Neural cell (in vitro differentiated cells): ENCODE data around the gene INTS11. TPM values are rescaled to one million over a fixed set of nuclear protein-coding genes. Genes with fewer than 3 reads are reported as not detected.

Source experiments
- H2AFZ ChIP-seq: fragments of 200-600, 300-800 bp; sonication (generic), shearing (Covaris generic); 2 replicates; pipeline ENCODE4 v1.6.0; 2014; ENCODE audit warnings: low read depth, mild to moderate bottlenecking, antibody characterized with exemption, low read length, moderate library complexity
- H3F3A ChIP-seq: fragments of 200-600 bp; shearing (Covaris generic); 2 replicates; pipeline ENCODE4 v1.6.1; 2016; ENCODE audit warnings: mild to moderate bottlenecking, moderate library complexity, mixed read lengths, antibody characterized with exemption, low read length; ENCODE audit not compliant: insufficient read depth, poor library complexity, severe bottlenecking
- H3K27ac ChIP-seq: fragments of 200-600, 300-800 bp; sonication (generic), shearing (Covaris generic); 2 replicates; pipeline ENCODE4 v1.5.1; 2014; ENCODE audit warnings: mild to moderate bottlenecking, low read length, moderate library complexity
- H3K27me3 ChIP-seq: fragments of 300-800, 200-600 bp; sonication (generic), shearing (Covaris generic); 2 replicates; pipeline ENCODE4 v1.6.0; 2014; ENCODE audit warnings: mild to moderate bottlenecking, low read depth, low read length, moderate library complexity; ENCODE audit not compliant: insufficient read depth
- H3K36me3 ChIP-seq: fragments of 300-800, 200-600 bp; sonication (generic), shearing (Covaris generic); 2 replicates; pipeline ENCODE4 v1.5.1; 2014; ENCODE audit warnings: mild to moderate bottlenecking, antibody characterized with exemption, low read length, moderate library complexity; ENCODE audit not compliant: insufficient read depth
- H3K4me2 ChIP-seq: fragments of 300-800, 200-600 bp; sonication (generic), shearing (Covaris generic); 2 replicates; pipeline ENCODE4 v1.6.0; 2014; ENCODE audit warnings: mild to moderate bottlenecking, low read length
- H3K4me3 ChIP-seq: fragments of 300-800, 200-600 bp; sonication (generic), shearing (Covaris generic); 2 replicates; pipeline ENCODE4 v1.5.1; 2014; ENCODE audit warnings: mild to moderate bottlenecking, low read length, moderate library complexity
- H3K79me2 ChIP-seq: fragments of 200-600 bp; shearing (Covaris generic); replicated peaks from 2 replicates; pipeline ENCODE4 v1.6.0; 2014; ENCODE audit warnings: mild to moderate bottlenecking, low read length, moderate library complexity; ENCODE audit not compliant: insufficient read depth
- H3K9ac ChIP-seq: fragments of 300-800, 200-600 bp; sonication (generic), shearing (Covaris generic); 2 replicates; pipeline ENCODE4 v1.6.1; 2016; ENCODE audit warnings: mild to moderate bottlenecking, low read length, mixed read lengths
- H3K9me2 ChIP-seq: fragments of 200-600 bp; shearing (Covaris generic); 2 replicates; pipeline ENCODE4 v1.6.1; 2016; ENCODE audit warnings: mild to moderate bottlenecking, low read length, mixed read lengths; ENCODE audit not compliant: insufficient read depth
- H3K9me3 ChIP-seq: fragments of 200-600, 300-800 bp; sonication (generic), shearing (Covaris generic); 2 replicates; pipeline ENCODE4 v1.6.1; 2016; ENCODE audit warnings: mild to moderate bottlenecking, mixed run types, low read length, moderate library complexity, mixed read lengths
- H4K20me1 ChIP-seq: fragments of 200-600 bp; shearing (Covaris generic); 2 replicates; pipeline ENCODE4 v1.6.1; 2016; ENCODE audit warnings: mild to moderate bottlenecking, mixed run types; ENCODE audit not compliant: insufficient read depth
- CTCF ChIP-seq: fragments of 450-650 bp; IDR thresholded peaks from 2 replicates; pipeline ENCODE4 v1.5.1; 2014; ENCODE audit warnings: antibody characterized with exemption, mild to moderate bottlenecking, moderate library complexity; ENCODE audit not compliant: poor library complexity, severe bottlenecking
- EP300 ChIP-seq: fragments of 450-650 bp; conservative IDR thresholded peaks from 2 replicates; pipeline ENCODE4 v1.6.1; 2014; ENCODE audit warnings: antibody characterized with exemption, mild to moderate bottlenecking, moderate library complexity; ENCODE audit not compliant: poor library complexity, severe bottlenecking
- EZH2 ChIP-seq: fragments of 200-600, 300-800 bp; shearing (Covaris generic), sonication (generic); IDR thresholded peaks from 2 replicates; pipeline ENCODE4 v1.6.1; 2014; ENCODE audit warnings: antibody characterized with exemption, low read length, borderline replicate concordance, mild to moderate bottlenecking; ENCODE audit not compliant: insufficient read depth, poor library complexity, severe bottlenecking
- MXI1 ChIP-seq: fragments of 450-650 bp; conservative IDR thresholded peaks from 2 replicates; pipeline ENCODE4 v1.6.1; 2014; ENCODE audit warnings: antibody characterized with exemption, mild to moderate bottlenecking; ENCODE audit not compliant: poor library complexity, severe bottlenecking
- POLR2AphosphoS5 ChIP-seq: IDR thresholded peaks from 2 replicates; pipeline ENCODE4 v1.6.1; 2012
- RAD21 ChIP-seq: fragments of 450-650 bp; conservative IDR thresholded peaks from 2 replicates; pipeline ENCODE4 v1.6.1; 2014; ENCODE audit warnings: antibody characterized with exemption, mild to moderate bottlenecking, moderate library complexity
- REST ChIP-seq: IDR thresholded peaks from 2 replicates; pipeline ENCODE4 v1.6.1; 2012; ENCODE audit warnings: borderline replicate concordance
- SMC3 ChIP-seq: fragments of 450-650 bp; conservative IDR thresholded peaks from 2 replicates; pipeline ENCODE4 v1.6.1; 2014; ENCODE audit warnings: antibody characterized with exemption, mild to moderate bottlenecking, moderate library complexity; ENCODE audit not compliant: poor library complexity
- TAF1 ChIP-seq: IDR thresholded peaks from 2 replicates; pipeline ENCODE4 v1.6.1; 2012; ENCODE audit warnings: low read depth
- polyA plus RNA-seq: library from polyadenylated mRNA; depleted of rRNA; stranded (reverse); fragments of >200 nt; gene quantifications from 2 replicates; pipeline ENCODE4 v1.2.3, GENCODE V29; 2014

INTS11 gene
- polyA plus RNA-seq, 1 donor from 2014 or later, result 131 TPM

DNA sequence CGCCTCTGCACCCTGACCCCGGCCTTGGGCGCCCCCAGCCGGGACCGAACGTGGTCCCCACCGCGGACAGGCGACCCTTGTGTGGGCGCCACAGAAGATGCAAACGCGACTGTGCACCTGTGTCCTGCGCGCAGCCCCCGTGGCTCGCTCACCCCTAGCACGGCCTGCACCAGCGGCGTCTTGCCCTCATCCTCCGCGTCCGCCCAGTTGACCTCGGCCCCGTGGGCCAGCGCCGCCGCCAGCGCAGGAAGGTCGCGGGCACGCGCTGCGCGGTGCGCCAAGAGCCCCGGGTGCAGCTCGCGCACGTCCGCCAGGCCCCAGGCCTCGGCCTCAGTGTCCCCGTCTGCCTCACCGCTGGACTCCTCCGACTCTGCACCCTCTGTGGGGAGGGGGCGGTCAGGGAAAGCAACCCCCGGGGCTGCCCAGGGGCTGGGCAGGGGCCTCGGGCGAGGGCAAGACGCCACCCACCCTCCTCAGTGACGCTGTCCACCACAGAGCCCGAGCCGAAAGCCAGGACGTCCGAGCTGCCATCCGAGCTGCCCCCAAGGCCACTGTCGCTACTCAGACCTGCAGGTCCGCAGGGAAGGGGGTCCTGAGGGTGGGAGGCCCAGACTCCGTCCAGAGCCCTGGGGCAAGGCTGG is 30.1 kb downstream of the INTS11 start:
- H2AFZ ChIP-seq, result no peak overlapping the region
- H3K9me2 ChIP-seq, result no peaks in the 10 kb centered on the region
- H3K36me3 ChIP-seq, result no peaks in the 10 kb centered on the region
- H3K27me3 ChIP-seq, result no peaks in the 10 kb centered on the region
- no peaks in the 10 kb centered on the region for H3K9me3 ChIP-seq
- no peak overlapping the region for H3K4me2 ChIP-seq
- TF ChIP-seq CTCF (no peak), EP300 (no peak), EZH2 (no peak), RAD21 (no peak), REST (no peak), POLR2AphosphoS5 (no peak), TAF1 (no peak), MXI1 (no peak), SMC3 (no peak)
- no peaks in the 10 kb centered on the region for H3F3A ChIP-seq
- H4K20me1 ChIP-seq, result no peaks in the 10 kb centered on the region
- no peaks in the 10 kb centered on the region for H3K79me2 ChIP-seq
- no peak overlapping the region for H3K27ac ChIP-seq
- no peak overlapping the region for H3K4me3 ChIP-seq
- no peak overlapping the region for H3K9ac ChIP-seq

DNA sequence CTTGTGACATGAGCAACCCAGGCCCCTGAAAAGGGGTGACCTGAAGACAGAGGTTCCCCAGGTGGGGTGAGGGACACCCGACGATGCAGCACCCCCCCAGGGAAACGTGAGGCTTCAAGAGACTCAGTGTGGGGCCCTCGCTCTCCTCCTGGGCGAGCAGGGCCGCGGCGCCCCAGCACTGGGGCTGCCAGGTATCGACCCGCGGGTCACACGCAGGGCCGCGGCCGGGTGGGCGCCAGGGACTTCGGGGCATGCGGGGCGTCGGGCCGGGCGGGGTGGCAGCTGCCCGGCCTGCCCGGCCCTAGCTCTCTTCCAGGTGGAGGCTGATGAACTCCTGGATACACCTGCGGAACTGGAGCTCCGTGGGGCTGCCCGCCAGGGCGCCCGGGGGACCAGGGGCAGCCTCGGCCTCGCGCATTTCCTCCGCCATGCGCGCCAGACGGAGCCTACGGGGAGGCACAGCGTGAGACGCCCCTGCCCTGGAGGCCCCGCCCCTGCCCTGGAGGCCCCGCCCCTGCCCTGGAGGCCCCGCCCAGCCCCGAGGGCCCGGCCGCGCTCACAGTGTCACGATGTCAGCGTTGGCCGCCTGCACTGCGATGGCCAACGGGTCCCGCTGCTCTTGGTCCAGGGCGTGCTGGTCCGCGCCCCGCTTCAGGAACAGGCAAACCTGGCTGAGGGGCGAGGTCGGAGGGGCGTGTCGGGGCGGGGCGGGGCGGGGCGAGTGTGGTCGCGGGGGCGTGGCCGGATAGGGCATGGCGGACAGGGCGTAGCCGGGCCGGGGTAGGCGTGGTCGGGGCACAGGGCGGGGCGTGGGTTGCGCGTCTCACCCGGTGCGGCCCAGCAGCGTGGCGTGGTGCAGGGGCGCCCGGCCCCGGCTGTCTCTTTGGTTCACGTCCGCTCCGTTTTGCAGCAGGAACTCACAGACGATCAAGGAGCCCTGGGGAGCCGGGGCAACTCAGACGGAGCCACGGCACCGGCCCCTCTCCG is 30.9 kb downstream of the INTS11 start:
- H3K79me2 ChIP-seq, result no peaks in the 10 kb centered on the region
- no peaks in the 10 kb centered on the region for H3K9me3 ChIP-seq
- H2AFZ ChIP-seq, result no peak overlapping the region
- H3K9ac ChIP-seq, result no peak overlapping the region
- no peaks in the 10 kb centered on the region for H3K9me2 ChIP-seq
- H3K27ac ChIP-seq, result no peak overlapping the region
- no peaks in the 10 kb centered on the region for H3K27me3 ChIP-seq
- H3K36me3 ChIP-seq, result no peaks in the 10 kb centered on the region
- H4K20me1 ChIP-seq, result no peaks in the 10 kb centered on the region
- H3K4me3 ChIP-seq, result no peak overlapping the region
- TF ChIP-seq RAD21, result no peak
- TF ChIP-seq CTCF, result no peak
- no peak for TF ChIP-seq EZH2
- TF ChIP-seq SMC3, result no peak
- no peak for TF ChIP-seq EP300
- TF ChIP-seq TAF1, result no peak
- TF ChIP-seq MXI1, result no peak
- no peak for TF ChIP-seq REST
- TF ChIP-seq POLR2AphosphoS5, result no peak
- H3K4me2 ChIP-seq, result no peak overlapping the region
- H3F3A ChIP-seq, result no peaks in the 10 kb centered on the region
